ENCODE measurements around the gene RPS6KC1.
"Not testable (repeated sequence)": the region's sequence is repeated elsewhere in the genome, so short reads cannot be mapped to it uniquely, and the experiment has no call there.

RPS6KC1 gene

DNA sequence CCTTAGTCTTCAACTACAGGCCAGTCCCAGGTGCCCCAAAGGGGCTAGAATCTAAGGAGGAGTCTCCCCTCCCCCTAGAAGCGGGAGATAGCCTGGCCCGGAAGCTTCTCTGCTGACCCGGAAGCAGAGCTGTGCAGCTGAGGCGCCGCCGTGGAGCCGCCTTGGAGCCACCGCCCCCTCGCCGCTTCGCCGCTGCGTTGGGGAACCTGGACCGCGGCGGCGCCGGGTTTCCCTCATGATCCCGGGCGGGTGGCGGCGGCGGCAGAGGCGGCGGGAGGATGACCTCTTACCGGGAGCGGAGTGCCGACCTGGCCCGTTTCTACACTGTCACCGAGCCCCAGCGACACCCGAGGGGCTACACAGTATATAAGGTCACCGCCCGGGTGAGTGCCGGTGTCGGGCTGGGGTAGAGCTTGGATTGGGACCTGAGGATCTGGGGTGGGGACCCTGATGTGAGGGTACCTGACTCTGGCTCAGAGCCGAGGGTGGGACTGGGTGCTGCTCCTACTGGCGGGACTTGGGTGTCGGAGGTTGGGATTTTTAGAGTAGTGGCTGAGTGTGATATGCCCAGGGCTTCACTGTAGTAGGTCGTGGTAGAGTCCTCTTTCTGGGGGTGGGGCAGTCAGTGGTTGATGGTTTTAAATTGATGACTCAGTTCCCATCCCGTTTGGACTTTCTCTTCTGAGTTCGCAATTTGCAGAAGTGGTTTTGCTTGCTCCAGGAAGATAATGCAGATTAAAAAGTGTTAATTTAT lies at the start of gene RPS6KC1:
Gene RPS6KC1, plus strand, starts transcription at position 115 of the 754 bp plus-strand sequence. Its CDS starts 164 bp downstream, at position 279.
- DNase-seq (ENCODE audit: low read depth in 2 of 2): peak; percentile 74 to 77

DNA sequence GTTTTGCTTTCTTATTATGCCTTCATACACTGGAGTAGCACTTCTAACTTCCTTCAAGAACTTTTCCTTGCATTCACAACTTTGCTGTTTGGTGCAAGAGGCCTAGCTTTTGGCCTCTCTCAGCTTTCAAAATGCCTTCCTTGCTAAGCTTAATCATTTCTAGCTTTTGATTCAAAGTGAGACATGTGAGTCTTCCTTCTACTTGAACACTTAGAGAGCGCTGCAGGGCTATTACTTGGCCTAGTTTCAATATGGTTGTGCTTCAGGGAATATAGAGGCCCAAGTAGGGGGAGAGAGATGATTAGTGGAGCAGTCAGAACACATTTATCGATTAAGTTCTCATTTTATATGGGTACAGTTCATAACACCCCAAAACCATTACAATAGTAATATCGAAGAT lies 47.8 kb upstream of the RPS6KC1 start:
- DNase-seq (ENCODE audit: low read depth in 2 of 2): no peak

GRCh38 chr1:213008564-213008963 lies 42.5 kb upstream of the RPS6KC1 start:
- DNase-seq (ENCODE audit: low read depth in 2 of 2): no peak

DNA sequence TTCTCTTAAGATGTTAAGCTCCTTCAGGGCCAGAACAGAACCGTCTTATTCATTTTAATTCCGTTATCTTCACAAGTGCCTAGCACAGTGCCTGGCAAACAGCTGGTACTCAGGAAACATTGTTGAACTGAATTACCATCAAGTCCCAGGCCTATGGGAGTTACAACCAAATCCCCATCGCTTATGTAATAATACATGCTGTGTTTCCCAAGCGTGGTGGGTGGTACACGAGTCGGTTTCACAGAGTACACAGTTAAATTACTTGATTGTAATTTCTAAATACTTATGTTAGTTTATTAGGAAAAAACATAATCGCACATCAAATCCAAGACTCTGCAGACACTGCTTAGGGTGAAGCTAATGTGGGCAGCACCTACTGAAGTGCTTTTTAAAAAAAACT lies 36.4 kb upstream of the RPS6KC1 start:
- no peak for DNase-seq (ENCODE audit: low read depth in 2 of 2)

GRCh38 chr1:213015099-213016050 lies 35.7 kb upstream of the RPS6KC1 start, which contains the start of gene ANGEL2:
TSS of gene ANGEL2 (minus strand) at chr1:213015867. CDS start at chr1:213015671, 196 bp downstream.
- DNase-seq (ENCODE audit: low read depth in 2 of 2): peak; percentile 89 to 93

- no peak for DNase-seq (ENCODE audit: low read depth in 2 of 2)
Measured at GRCh38 chr1:213017447-213018273, 33.4 kb upstream of the RPS6KC1 start.

GRCh38 chr1:213019450-213019849 lies 31.6 kb upstream of the RPS6KC1 start:
- DNase-seq (ENCODE audit: low read depth in 2 of 2): no peak

- no peak for DNase-seq (ENCODE audit: low read depth in 2 of 2)
Measured at GRCh38 chr1:213020016-213020415, 31.0 kb upstream of the RPS6KC1 start.

GRCh38 chr1:213027024-213027423 lies 24.0 kb upstream of the RPS6KC1 start:
- not testable (repeated sequence) for DNase-seq (ENCODE audit: low read depth in 2 of 2)

DNA sequence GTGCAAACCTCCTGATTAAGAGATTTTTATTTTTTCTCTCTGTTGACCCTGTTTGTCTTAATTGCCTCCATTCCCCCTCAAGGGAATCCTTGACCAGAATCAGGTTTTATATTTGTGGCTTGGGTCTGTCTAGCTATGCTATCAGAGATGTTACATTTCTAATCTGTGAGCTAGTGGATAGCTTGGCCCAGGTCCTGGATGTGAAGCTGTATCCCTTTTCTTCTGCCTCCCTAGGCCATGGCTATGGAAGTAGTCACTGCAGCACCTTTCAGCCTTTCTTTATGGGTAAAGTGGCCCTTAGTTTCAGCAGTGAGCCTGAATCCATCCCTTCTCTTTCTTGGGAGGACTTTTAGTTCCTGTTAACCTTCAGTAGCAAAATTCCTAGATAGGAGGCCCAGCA lies 18.4 kb upstream of the RPS6KC1 start:
- DNase-seq (ENCODE audit: low read depth in 2 of 2): no peak

- no peak for DNase-seq (ENCODE audit: low read depth in 2 of 2)
Measured at GRCh38 chr1:213034713-213035112, 16.3 kb upstream of the RPS6KC1 start.

DNA sequence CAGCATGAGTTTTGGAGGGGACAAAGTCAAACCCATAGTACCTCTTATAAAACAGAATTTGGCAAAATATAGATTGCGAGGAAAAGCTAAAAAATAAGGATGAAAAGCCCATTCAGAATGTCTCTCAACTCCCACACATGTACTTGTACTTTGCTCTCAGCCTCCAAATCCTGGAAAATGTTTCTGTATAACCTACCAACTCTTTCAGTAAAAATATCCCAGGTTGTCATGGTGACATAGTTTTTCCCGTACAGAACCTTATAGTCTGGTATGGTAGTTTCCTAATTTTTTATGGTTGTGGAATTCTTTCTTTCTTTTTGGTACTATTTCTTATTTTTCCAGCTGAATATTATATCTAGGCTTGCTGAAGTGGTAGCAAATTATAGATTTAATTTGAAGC lies 15.5 kb upstream of the RPS6KC1 start:
- DNase-seq (ENCODE audit: low read depth in 2 of 2): no peak

DNA sequence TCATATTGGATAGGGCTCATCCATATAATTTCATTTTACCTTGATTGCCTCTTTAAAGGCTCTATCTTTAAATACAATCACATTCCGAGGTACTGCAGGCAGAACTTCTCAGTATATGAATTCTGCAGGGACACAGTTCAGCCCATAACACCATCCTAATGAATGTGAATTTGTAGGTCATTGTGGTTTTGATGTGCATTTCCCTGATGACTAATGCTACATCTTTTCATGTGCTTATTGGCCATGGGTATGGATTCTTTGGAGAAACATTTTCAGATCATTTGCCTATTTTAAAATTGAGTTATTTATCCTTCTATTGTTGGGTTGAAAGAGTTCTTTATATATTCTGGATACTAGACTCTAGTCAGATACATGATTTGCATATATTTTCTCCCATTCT lies 9.6 kb upstream of the RPS6KC1 start:
- DNase-seq (ENCODE audit: low read depth in 2 of 2): no peak

DNA sequence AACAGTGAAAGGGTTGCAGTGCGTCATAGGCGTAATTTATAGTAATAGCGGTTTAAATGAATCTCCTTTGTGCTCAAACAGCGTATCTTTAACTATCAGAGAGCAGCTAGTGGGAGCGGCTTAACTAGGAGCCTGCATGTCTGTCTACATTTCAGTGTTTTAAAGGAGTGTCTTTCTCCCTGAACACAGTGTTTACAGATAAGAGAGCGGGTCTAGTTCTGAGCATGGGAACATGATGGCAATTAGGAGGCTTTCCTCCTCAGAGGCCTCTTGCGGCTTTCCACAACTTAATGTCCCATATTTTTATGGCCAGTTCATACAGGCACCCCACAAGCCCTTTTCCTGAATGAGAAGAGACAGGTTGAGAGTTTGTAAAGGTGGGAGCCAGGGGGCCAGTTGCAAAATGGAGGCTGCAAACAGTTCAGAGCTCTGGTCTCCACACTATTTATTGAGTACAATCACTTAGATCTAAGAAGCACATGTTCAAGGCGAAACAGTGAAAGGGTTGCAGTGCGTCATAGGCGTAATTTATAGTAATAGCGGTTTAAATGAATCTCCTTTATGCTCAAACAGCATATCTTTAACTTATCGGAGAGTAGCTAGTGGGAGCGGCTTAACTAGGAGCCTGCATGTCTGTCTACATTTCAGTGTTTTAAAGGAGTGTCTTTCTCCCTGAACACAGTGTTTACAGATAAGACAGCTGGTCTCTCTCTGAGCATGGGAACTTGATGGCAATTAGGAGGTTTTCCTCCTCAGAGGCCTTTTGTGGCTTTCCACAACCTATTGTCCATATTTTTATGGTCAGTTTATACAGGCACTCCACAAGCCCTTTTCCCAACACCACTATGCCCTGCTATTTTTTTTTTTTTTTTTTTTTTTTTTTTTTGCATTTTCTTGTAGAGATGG lies 5.5 kb upstream of the RPS6KC1 start:
- not testable (repeated sequence) for DNase-seq (ENCODE audit: low read depth in 2 of 2)

DNA sequence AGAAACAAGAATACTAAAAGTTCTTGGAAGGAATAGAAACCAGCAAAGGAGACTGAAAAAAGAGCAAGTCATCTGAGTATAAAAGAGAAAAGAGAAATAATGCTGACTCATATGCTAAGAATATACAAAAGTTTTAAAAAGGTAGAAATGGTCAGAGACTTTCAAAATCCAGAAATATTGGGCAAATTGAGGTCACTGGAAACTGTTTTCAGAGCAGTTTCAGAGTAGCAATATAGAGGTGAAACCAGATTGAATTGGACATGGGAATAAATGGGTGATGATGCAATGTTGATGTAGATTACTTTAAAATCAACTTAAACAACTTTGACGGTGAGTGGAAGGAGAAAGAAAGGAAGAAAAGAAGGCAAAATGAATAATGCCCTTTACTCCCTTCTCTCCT lies 1.8 kb upstream of the RPS6KC1 start:
- no peak for DNase-seq (ENCODE audit: low read depth in 2 of 2)

DNA sequence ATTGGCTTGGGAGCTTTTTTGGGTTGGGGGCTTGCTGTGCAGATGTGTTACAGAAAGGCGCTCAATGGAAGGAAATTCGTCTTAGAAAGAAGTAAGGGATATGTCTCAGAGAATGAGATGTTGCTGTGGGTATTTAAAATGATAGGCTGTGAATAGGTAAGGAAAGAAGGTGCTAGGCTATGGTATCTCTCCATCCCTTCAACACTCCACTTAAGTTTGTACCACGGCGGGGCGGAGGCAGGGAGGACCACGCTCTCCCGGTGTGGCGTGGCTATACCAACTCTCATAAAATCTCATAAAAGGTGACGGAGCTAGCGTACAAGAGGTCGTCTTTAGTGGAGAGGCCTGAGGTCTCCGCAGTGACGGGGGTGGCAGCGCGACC lies 305 bp upstream of the RPS6KC1 start:
- no peak for DNase-seq (ENCODE audit: low read depth in 2 of 2)

- DNase-seq (ENCODE audit: low read depth in 2 of 2): no peak
Measured at GRCh38 chr1:213051881-213052202, 801 bp downstream of the RPS6KC1 start.

DNA sequence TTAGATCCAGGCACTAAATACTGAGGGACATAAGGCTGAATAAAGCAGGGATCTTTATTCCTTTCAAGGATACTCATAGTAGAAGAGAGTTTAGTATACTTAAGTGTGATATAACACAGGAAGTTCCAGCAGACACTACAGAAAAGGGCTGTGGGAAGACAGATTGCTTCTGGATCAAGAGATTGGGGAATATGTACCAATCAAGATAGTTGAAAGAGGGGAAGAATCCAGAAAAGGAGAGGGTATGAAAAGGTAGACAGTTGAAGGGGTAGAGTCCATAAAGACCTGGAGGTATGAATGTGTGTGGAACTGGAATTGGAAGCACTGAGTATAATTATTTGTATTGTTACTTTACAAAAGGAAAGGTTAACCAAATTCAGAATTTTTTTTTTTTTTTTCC lies 2.4 kb downstream of the RPS6KC1 start:
- DNase-seq (ENCODE audit: low read depth in 2 of 2): no peak

DNA sequence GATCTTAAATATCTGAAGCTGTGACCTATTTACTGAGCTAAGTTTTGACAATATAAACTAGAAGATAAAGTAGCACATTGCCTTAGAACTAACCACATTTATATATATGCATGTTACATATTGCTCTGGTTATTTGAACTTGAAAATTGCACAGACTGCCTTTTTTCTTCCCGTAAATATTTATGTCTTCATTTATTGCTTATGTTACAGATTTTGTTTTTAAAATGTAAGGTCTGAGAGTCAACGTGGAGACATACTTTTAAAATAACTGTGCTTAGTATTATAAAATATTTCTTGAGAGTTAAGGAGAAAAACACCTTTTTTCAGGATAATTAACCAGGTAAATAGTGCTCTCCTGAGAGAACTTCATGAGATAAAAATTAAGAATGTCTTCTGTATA lies 3.1 kb downstream of the RPS6KC1 start:
- no peak for DNase-seq (ENCODE audit: low read depth in 2 of 2)

DNA sequence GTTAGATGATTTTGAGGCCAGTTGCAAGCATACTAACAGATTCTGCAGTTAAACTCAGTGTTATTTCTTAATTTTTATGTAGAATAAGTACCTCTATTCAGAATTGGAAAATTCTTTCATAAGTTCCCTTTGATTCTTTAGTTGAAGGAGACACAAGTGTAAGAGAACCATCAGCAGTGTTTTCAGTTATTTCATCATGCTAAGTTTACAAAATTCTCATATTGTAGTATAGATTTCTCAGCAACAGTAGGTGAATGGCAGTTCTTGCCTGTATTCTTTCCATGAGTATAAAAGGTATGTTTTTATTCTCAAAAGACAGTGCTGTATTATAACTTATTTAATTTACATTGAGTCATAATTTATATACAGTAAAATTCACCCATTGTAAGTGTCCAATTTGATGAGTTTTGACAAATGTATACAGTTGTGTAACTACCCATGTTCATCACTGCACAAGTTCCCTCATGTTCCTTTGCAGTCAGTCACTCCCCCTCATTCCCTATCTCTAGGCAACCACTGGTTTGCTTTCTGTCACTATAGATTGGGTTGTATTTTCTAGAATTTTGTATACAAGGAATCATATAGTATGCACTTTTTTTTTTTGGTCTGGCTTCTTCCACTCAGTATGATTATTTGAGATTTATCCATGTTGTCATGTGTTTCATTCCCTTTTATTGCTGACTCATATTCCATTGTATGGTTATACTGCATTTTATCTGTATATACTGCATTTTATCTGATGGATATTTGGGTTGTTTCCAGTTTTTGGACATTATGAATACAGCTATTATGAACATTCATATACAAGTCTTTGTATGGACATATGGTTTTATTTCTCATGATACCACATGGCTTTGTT lies 3.9 kb downstream of the RPS6KC1 start:
- DNase-seq (ENCODE audit: low read depth in 2 of 2): no peak

Measured in stimulated activated CD8-positive, alpha-beta memory T cell treated with anti-CD3 and anti-CD28 coated beads, Interleukin-2, amount 100 ng/mL, for 48 hours (primary cell).